HG03520 (cell line): ENCODE results near the gene NEK1.
A peak's percentile ranks its signal among the peaks of the same experiment; 100 is the strongest.
"Not testable (repeated sequence)": the region's sequence is repeated elsewhere in the genome, so short reads cannot be mapped to it uniquely, and the experiment has no call there.

ENCODE experiments used
- ATAC-seq: cut with Tn5 transposase; IDR thresholded peaks from one replicate; pipeline ENCODE4 v1.9.1; 2021; ENCODE audit warnings: mild to moderate bottlenecking, moderate library complexity; ENCODE audit not compliant: unreplicated experiment

The NEK1 gene

GRCh38 chr4:169604131-169604900 lies 8.1 kb downstream of the NEK1 start:
- ATAC-seq = peak; percentile 73

GRCh38 chr4:169603312-169603711 lies 9.1 kb downstream of the NEK1 start:
- no peak for ATAC-seq

GRCh38 chr4:169601016-169601771 lies 11.2 kb downstream of the NEK1 start:
- peak; percentile 47 for ATAC-seq

- no peak for ATAC-seq
Observed at GRCh38 chr4:169594560-169595195, 17.7 kb downstream of the NEK1 start.

- no peak for ATAC-seq
Observed at GRCh38 chr4:169593050-169593560, 19.3 kb downstream of the NEK1 start.

GRCh38 chr4:169583563-169583962 lies 28.8 kb downstream of the NEK1 start:
- no peak for ATAC-seq

GRCh38 chr4:169582706-169583105 lies 29.7 kb downstream of the NEK1 start:
- ATAC-seq = no peak

GRCh38 chr4:169582203-169582602 lies 30.2 kb downstream of the NEK1 start:
- peak; percentile 93 for ATAC-seq

GRCh38 chr4:169573889-169574288 lies 38.5 kb downstream of the NEK1 start:
- ATAC-seq = no peak

- ATAC-seq = no peak
Observed at GRCh38 chr4:169571435-169571834, 40.9 kb downstream of the NEK1 start.

- not testable (repeated sequence) for ATAC-seq
Observed at GRCh38 chr4:169571012-169571411, 41.4 kb downstream of the NEK1 start.

- not testable (repeated sequence) for ATAC-seq
Observed at GRCh38 chr4:169570266-169570665, 42.1 kb downstream of the NEK1 start.

- ATAC-seq = not testable (repeated sequence)
Observed at GRCh38 chr4:169569188-169569587, 43.2 kb downstream of the NEK1 start.

- ATAC-seq = no peak
Observed at GRCh38 chr4:169567916-169568315, 44.5 kb downstream of the NEK1 start.

- ATAC-seq = peak; percentile 96
Observed at GRCh38 chr4:169566021-169566818, 46.2 kb downstream of the NEK1 start.

- ATAC-seq = no peak
Observed at GRCh38 chr4:169565606-169566005, 46.8 kb downstream of the NEK1 start.

- no peak for ATAC-seq
Observed at GRCh38 chr4:169557061-169557636, 55.2 kb downstream of the NEK1 start.

GRCh38 chr4:169546548-169546947 lies 65.8 kb downstream of the NEK1 start:
- not testable (repeated sequence) for ATAC-seq

GRCh38 chr4:169540774-169541173 lies 71.6 kb downstream of the NEK1 start:
- ATAC-seq = no peak

- no peak for ATAC-seq
Observed at GRCh38 chr4:169530048-169530447, 82.3 kb downstream of the NEK1 start.
